ENCODE data around the gene AKAP11. TPM values are rescaled to one million over a fixed set of nuclear protein-coding genes. Genes with fewer than 3 reads are reported as not detected.

AKAP11 gene
- total and polyA plus RNA-seq, 2 experiments from 2014 or later: 3.3 to 15.3 TPM

- peak; percentile 68 for TF ChIP-seq CTCF (IDR thresholded peaks at IDR 0.05; ENCODE audit: low read depth, low read length)
- no peak overlapping the region for H3K27ac ChIP-seq
- H3K27me3 ChIP-seq: no peaks in the 10 kb centered on the region
- H3K36me3 ChIP-seq: no peaks in the 10 kb centered on the region
- no peaks in the 10 kb centered on the region for H3K4me1 ChIP-seq (ENCODE audit: low read depth)
- H3K9me3 ChIP-seq (ENCODE audit: low read depth): no peaks in the 10 kb centered on the region
- no peak overlapping the region for H3K4me3 ChIP-seq
- peak; percentile 49 to 70 for DNase-seq (ENCODE audit: low read depth in 1 of 2, low spot score in 1 of 2)
These were observed 61.8 kb downstream of the AKAP11 start for GRCh38 chr13:42333613-42334328.

DNA sequence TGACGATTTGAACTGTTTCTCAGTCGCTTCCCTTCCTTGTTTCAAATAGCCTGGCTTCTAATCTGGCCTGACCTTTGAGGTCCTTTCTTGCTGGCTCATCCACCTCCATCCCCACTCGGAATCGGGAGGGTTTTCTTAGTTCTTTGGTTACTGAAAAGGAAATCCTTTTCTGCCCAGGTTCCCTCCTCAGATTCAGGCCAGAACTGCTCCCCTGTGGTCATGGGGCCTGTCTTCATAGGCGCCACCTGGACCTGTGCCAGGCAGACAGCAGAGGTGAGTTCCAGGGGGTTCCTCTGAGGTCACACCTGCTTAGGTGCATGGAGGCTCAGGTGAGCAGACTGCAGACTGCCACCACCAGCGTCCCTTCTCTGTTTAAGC, 62.4 kb downstream of the AKAP11 start:
- DNase-seq (ENCODE audit: low read depth in 1 of 2, low spot score in 1 of 2): no peak
- no peaks in the 10 kb centered on the region for H3K9me3 ChIP-seq (ENCODE audit: low read depth)

GRCh38 chr13:42337808-42338600, 66.1 kb downstream of the AKAP11 start:
- Histone ChIP-seq H3K9me3 (ENCODE audit: low read depth) (no peaks in the 10 kb centered on the region), H3K4me3 (no peak overlapping the region), H3K36me3 (no peaks in the 10 kb centered on the region), H3K27me3 (no peaks in the 10 kb centered on the region), H3K27ac (no peak overlapping the region), H3K4me1 (ENCODE audit: low read depth) (no peaks in the 10 kb centered on the region)
- DNase-seq (ENCODE audit: low read depth in 1 of 2, low spot score in 1 of 2): no peak
- no peak for TF ChIP-seq CTCF (IDR thresholded peaks at IDR 0.05; ENCODE audit: low read depth, low read length)

More for the DNA sequence above, 62.4 kb downstream of the AKAP11 start:
- no peak for TF ChIP-seq CTCF (IDR thresholded peaks at IDR 0.05; ENCODE audit: low read depth, low read length)
- Histone ChIP-seq H3K36me3 (no peaks in the 10 kb centered on the region), H3K27me3 (no peaks in the 10 kb centered on the region), H3K4me1 (ENCODE audit: low read depth) (no peaks in the 10 kb centered on the region), H3K4me3 (no peak overlapping the region), H3K27ac (no peak overlapping the region)

DNA sequence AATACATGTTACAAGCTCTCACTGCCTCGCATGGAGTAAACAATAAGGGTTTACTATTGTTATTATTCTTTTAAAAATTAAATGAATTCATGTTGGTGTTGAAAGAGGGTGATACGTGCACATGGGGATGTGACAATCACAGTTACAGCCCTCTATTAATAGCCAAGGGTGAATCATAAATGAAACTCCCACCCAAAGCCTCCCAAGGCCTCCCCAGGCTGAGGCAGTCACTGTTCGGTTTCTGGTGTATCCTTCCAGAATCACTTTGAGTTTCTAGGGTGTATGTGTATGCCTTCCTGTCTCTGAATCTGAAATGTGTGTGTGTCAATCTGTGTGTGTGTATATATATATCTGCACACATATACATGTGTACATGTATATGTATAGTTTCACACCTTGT, 73.4 kb downstream of the AKAP11 start:
- Histone ChIP-seq H3K4me3 (no peak overlapping the region), H3K27ac (no peak overlapping the region), H3K9me3 (ENCODE audit: low read depth) (no peaks in the 10 kb centered on the region), H3K36me3 (no peaks in the 10 kb centered on the region), H3K27me3 (no peaks in the 10 kb centered on the region), H3K4me1 (ENCODE audit: low read depth) (no peaks in the 10 kb centered on the region)
- TF ChIP-seq CTCF (IDR thresholded peaks at IDR 0.05; ENCODE audit: low read depth, low read length): no peak
- DNase-seq (ENCODE audit: low read depth in 1 of 2, low spot score in 1 of 2): no peak

GRCh38 chr13:42348576-42348975, 76.6 kb downstream of the AKAP11 start:
- TF ChIP-seq CTCF (IDR thresholded peaks at IDR 0.05; ENCODE audit: low read depth, low read length): no peak
- Histone ChIP-seq H3K27ac (no peak overlapping the region), H3K36me3 (no peaks in the 10 kb centered on the region), H3K9me3 (ENCODE audit: low read depth) (no peaks in the 10 kb centered on the region), H3K4me1 (ENCODE audit: low read depth) (no peaks in the 10 kb centered on the region), H3K27me3 (no peaks in the 10 kb centered on the region), H3K4me3 (no peak overlapping the region)
- no peak for DNase-seq (ENCODE audit: low read depth in 1 of 2, low spot score in 1 of 2)
